GM03348 (cell line): Measurements from ENCODE around the gene PTPN3.
A peak's percentile ranks its signal among the peaks of the same experiment; 100 is the strongest.
"Not testable (repeated sequence)": the region's sequence is repeated elsewhere in the genome, so short reads cannot be mapped to it uniquely, and the experiment has no call there.

ENCODE experiments used
- DNase-seq: peaks from one replicate; pipeline ENCODE4 v3.0.0; 2012; ENCODE audit warnings: low spot score

Gene PTPN3

GRCh38 chr9:109401169-109401989 is 96.7 kb downstream of the PTPN3 start:
- DNase-seq = peak; percentile 71

- DNase-seq = no peak
These were observed 98.8 kb downstream of the PTPN3 start for GRCh38 chr9:109399258-109399767.

GRCh38 chr9:109391176-109391575 is 106.9 kb downstream of the PTPN3 start:
- DNase-seq = no peak

- DNase-seq = no peak
These were observed 110.3 kb downstream of the PTPN3 start for GRCh38 chr9:109387856-109388255.

GRCh38 chr9:109387206-109387605 is 110.9 kb downstream of the PTPN3 start:
- no peak for DNase-seq

GRCh38 chr9:109385499-109385898 is 112.6 kb downstream of the PTPN3 start:
- no peak for DNase-seq

- no peak for DNase-seq
These were observed 114.2 kb downstream of the PTPN3 start for GRCh38 chr9:109383947-109384346.

- DNase-seq = no peak
These were observed 114.8 kb downstream of the PTPN3 start for GRCh38 chr9:109383356-109383755.

- DNase-seq = no peak
These were observed 115.5 kb downstream of the PTPN3 start for GRCh38 chr9:109382585-109382984.

GRCh38 chr9:109382182-109382581 is 115.9 kb downstream of the PTPN3 start:
- no peak for DNase-seq

GRCh38 chr9:109381011-109381729 is 116.9 kb downstream of the PTPN3 start:
- no peak for DNase-seq

GRCh38 chr9:109379513-109379912 is 118.6 kb downstream of the PTPN3 start:
- no peak for DNase-seq

- no peak for DNase-seq
These were observed 119.8 kb downstream of the PTPN3 start for GRCh38 chr9:109378316-109378715.

GRCh38 chr9:109372246-109372645 is 125.9 kb downstream of the PTPN3 start:
- no peak for DNase-seq

- no peak for DNase-seq
These were observed 126.7 kb downstream of the PTPN3 start for GRCh38 chr9:109371374-109371773.

- DNase-seq = no peak
These were observed 128.8 kb downstream of the PTPN3 start for GRCh38 chr9:109369285-109369684.

GRCh38 chr9:109360771-109361170 is 137.3 kb downstream of the PTPN3 start:
- no peak for DNase-seq

- DNase-seq = not testable (repeated sequence)
These were observed 139.0 kb downstream of the PTPN3 start for GRCh38 chr9:109358968-109359603.

- DNase-seq = no peak
These were observed 142.4 kb downstream of the PTPN3 start for GRCh38 chr9:109355564-109356297.

GRCh38 chr9:109354190-109354589 is 143.9 kb downstream of the PTPN3 start:
- no peak for DNase-seq

- no peak for DNase-seq
These were observed 147.1 kb downstream of the PTPN3 start for GRCh38 chr9:109351032-109351431.

- DNase-seq = peak; percentile 83
These were observed 148.7 kb downstream of the PTPN3 start for GRCh38 chr9:109349421-109349846.
